Small intestine (tissue), 7 donors: Measurements from ENCODE around the gene PRKN. TPM values are rescaled to one million over a fixed set of nuclear protein-coding genes. Genes with fewer than 3 reads are reported as not detected.

Experiments
- DNase-seq, 2 donors: peaks; one replicate each; pipeline versions ENCODE4 v3.0.0 to v3.0.0-alpha.2; 2013
- FAIRE-seq: peaks from 2 replicates; lab custom pipeline; 2012; peaks lifted over from hg19 to GRCh38; lab: Jason Lieb, UNC
- H3K27ac ChIP-seq, 3 donors: one replicate each; pipeline ENCODE4 v1.5.1; 2013; ENCODE audit warnings: low read length in 2 of 3, mild to moderate bottlenecking in 2 of 3, control low read depth in 1 of 3, inconsistent platforms in 1 of 3, low read depth in 1 of 3, moderate library complexity in 1 of 3
- H3K27me3 ChIP-seq, 3 donors: one replicate each; pipeline ENCODE4 v1.6.1; 2013; ENCODE audit warnings: low read length in 3 of 3, inconsistent platforms in 1 of 3; ENCODE audit not compliant: control insufficient read depth in 3 of 3, insufficient read depth in 3 of 3
- H3K36me3 ChIP-seq, 3 donors: one replicate each; pipeline ENCODE4 v1.6.1; 2013; ENCODE audit warnings: low read length in 3 of 3, inconsistent platforms in 1 of 3, low read depth in 1 of 3, mild to moderate bottlenecking in 1 of 3, moderate library complexity in 1 of 3; ENCODE audit not compliant: control insufficient read depth in 3 of 3, insufficient read depth in 2 of 3
- H3K4me1 ChIP-seq, 3 donors: one replicate each; pipeline ENCODE4 v1.6.1; 2013; ENCODE audit warnings: low read length in 2 of 3, inconsistent platforms in 1 of 3, low read depth in 1 of 3, mild to moderate bottlenecking in 1 of 3, moderate library complexity in 1 of 3; ENCODE audit not compliant: control insufficient read depth in 3 of 3, insufficient read depth in 2 of 3
- H3K4me3 ChIP-seq, 3 donors: one replicate each; pipeline ENCODE4 v1.5.1; 2013; ENCODE audit warnings: low read length in 3 of 3, control low read depth in 1 of 3, inconsistent platforms in 1 of 3, low read depth in 1 of 3, mild to moderate bottlenecking in 1 of 3, moderate library complexity in 1 of 3
- H3K9me3 ChIP-seq, 2 donors: one replicate each; pipeline ENCODE4 v1.6.1; 2013; ENCODE audit warnings: low read depth in 1 of 2, low read length in 1 of 2; ENCODE audit not compliant: control insufficient read depth in 2 of 2, insufficient read depth in 1 of 2
- WGBS, 3 donors: extraction: QIAGEN DNeasy Blood & Tissue Kit; methylation state at CpG; one replicate each; pipeline ENCODE4 v1.1.7; 2013; 5-methylcytosine and 5-hydroxymethylcytosine counted together
- polyA plus RNA-seq, 4 donors: library from polyadenylated mRNA; stranded (reverse) in 3 of 4; unstranded in 1 of 4; fragments of 200-250 nt in 3 of 4; fragments of 120-200 nt in 1 of 4; gene quantifications; one replicate each; pipeline versions ENCODE4 v1.2.1 to v1.2.3, GENCODE V29; 2013
- donor health status: healthy with polysubstance abuse.
- donor health status: control.
- donor health status: control.
- donor health status: Bipolar disorder and iron deficiency.
- donor health status: healthy.

Gene PRKN
- polyA plus RNA-seq, 4 donors: 0.27 to 2.3 (median 1.0) TPM

GRCh38 chr6:162085561-162085960 lies 642.0 kb downstream of the PRKN start:
- WGBS, 3 donors: 77 to 95% (median 93%) methylated on average over 1 of the region's 1 CpG
- FAIRE-seq (no peak), DNase-seq (no peak)
- no peaks in the 10 kb centered on the region for H3K4me1 ChIP-seq
- no peaks in the 10 kb centered on the region for H3K36me3 ChIP-seq
- no peak overlapping the region for H3K4me3 ChIP-seq
- peaks cover 0 to 6% of the 10 kb centered on the region in 2 donors for H3K9me3 ChIP-seq
- no peak overlapping the region for H3K27ac ChIP-seq
- no peaks in the 10 kb centered on the region for H3K27me3 ChIP-seq

- H3K27me3 ChIP-seq: no peaks in the 10 kb centered on the region
- no peaks in the 10 kb centered on the region for H3K4me1 ChIP-seq
- peaks cover 0 to 6% of the 10 kb centered on the region in 2 donors for H3K9me3 ChIP-seq
- DNase-seq (no peak), FAIRE-seq (no peak)
- no peak overlapping the region for H3K27ac ChIP-seq
- 88 to 92% (median 90%) methylated on average over 1 of the region's 1 CpG for WGBS, 3 donors
- H3K36me3 ChIP-seq: no peaks in the 10 kb centered on the region
- no peak overlapping the region for H3K4me3 ChIP-seq
Observed at GRCh38 chr6:162082520-162082919, 645.0 kb downstream of the PRKN start.

GRCh38 chr6:162078667-162079066 lies 648.9 kb downstream of the PRKN start:
- Histone ChIP-seq H3K9me3 (peaks cover 0 to 6% of the 10 kb centered on the region in 2 donors), H3K27ac (no peak overlapping the region), H3K36me3 (no peaks in the 10 kb centered on the region), H3K27me3 (no peaks in the 10 kb centered on the region), H3K4me1 (no peaks in the 10 kb centered on the region), H3K4me3 (no peak overlapping the region)
- FAIRE-seq (no peak), DNase-seq (no peak)
- WGBS, 3 donors: 70 to 73% (median 71%) methylated on average over 4 of the region's 4 CpGs

GRCh38 chr6:162078126-162078525 lies 649.4 kb downstream of the PRKN start:
- FAIRE-seq (no peak), DNase-seq (no peak)
- H3K27me3 ChIP-seq: no peaks in the 10 kb centered on the region
- 60 to 79% (median 65%) methylated on average over 3 of the region's 3 CpGs for WGBS, 3 donors
- H3K36me3 ChIP-seq: no peaks in the 10 kb centered on the region
- no peak overlapping the region for H3K4me3 ChIP-seq
- H3K4me1 ChIP-seq: no peaks in the 10 kb centered on the region
- peaks cover 0 to 11% of the 10 kb centered on the region in 2 donors for H3K9me3 ChIP-seq
- H3K27ac ChIP-seq: no peak overlapping the region

GRCh38 chr6:162076816-162077215 lies 650.8 kb downstream of the PRKN start:
- WGBS, 3 donors: 82 to 87% (median 86%) methylated on average over 4 of the region's 4 CpGs
- H3K9me3 ChIP-seq: peaks cover 0 to 11% of the 10 kb centered on the region in 2 donors
- no peak overlapping the region for H3K4me3 ChIP-seq
- no peaks in the 10 kb centered on the region for H3K4me1 ChIP-seq
- no peak for DNase-seq
- FAIRE-seq: no peak
- H3K36me3 ChIP-seq: no peaks in the 10 kb centered on the region
- H3K27ac ChIP-seq: no peak overlapping the region
- no peaks in the 10 kb centered on the region for H3K27me3 ChIP-seq

GRCh38 chr6:162074641-162075275 lies 652.8 kb downstream of the PRKN start:
- 90 to 93% (median 93%) methylated on average over 10 of the region's 10 CpGs for WGBS, 3 donors
- no peak for FAIRE-seq

GRCh38 chr6:162070639-162071038 lies 656.9 kb downstream of the PRKN start:
- no peak overlapping the region for H3K27ac ChIP-seq
- H3K4me3 ChIP-seq: no peak overlapping the region
- peaks cover 0 to 24% of the 10 kb centered on the region in 2 donors for H3K9me3 ChIP-seq
- no peaks in the 10 kb centered on the region for H3K27me3 ChIP-seq
- WGBS, 3 donors: 75 to 89% (median 84%) methylated on average over 5 of the region's 5 CpGs
- FAIRE-seq: no peak
- no peaks in the 10 kb centered on the region for H3K4me1 ChIP-seq
- no peak for DNase-seq
- H3K36me3 ChIP-seq: no peaks in the 10 kb centered on the region

More at GRCh38 chr6:162074641-162075275, 652.8 kb downstream of the PRKN start:
- H3K36me3 ChIP-seq: no peaks in the 10 kb centered on the region
- H3K4me1 ChIP-seq: no peaks in the 10 kb centered on the region
- H3K9me3 ChIP-seq: peaks cover 0 to 14% of the 10 kb centered on the region in 2 donors
- no peak overlapping the region for H3K4me3 ChIP-seq
- no peak for DNase-seq
- H3K27ac ChIP-seq: no peak overlapping the region
- no peaks in the 10 kb centered on the region for H3K27me3 ChIP-seq

- H3K36me3 ChIP-seq: no peaks in the 10 kb centered on the region
- 87 to 88% (median 88%) methylated on average over 2 of the region's 2 CpGs for WGBS, 3 donors
- H3K9me3 ChIP-seq: peaks cover 0 to 24% of the 10 kb centered on the region in 2 donors
- H3K27ac ChIP-seq: no peak overlapping the region
- no peak overlapping the region for H3K4me3 ChIP-seq
- FAIRE-seq (no peak), DNase-seq (no peak)
- H3K27me3 ChIP-seq: no peaks in the 10 kb centered on the region
- H3K4me1 ChIP-seq: no peaks in the 10 kb centered on the region
Observed at GRCh38 chr6:162069995-162070394, 657.6 kb downstream of the PRKN start.

GRCh38 chr6:162068340-162068739 lies 659.2 kb downstream of the PRKN start:
- Histone ChIP-seq H3K27me3 (no peaks in the 10 kb centered on the region), H3K9me3 (peaks cover 0 to 21% of the 10 kb centered on the region in 2 donors), H3K4me3 (no peak overlapping the region), H3K36me3 (no peaks in the 10 kb centered on the region), H3K27ac (no peak overlapping the region), H3K4me1 (no peaks in the 10 kb centered on the region)
- no peak for DNase-seq
- WGBS, 3 donors: 62 to 85% (median 77%) methylated on average over 4 of the region's 4 CpGs
- no peak for FAIRE-seq
